IMR-90 (cell line): ENCODE measurements around the gene HSPA9.

Experiments
- CTCF ChIP-seq: conservative IDR thresholded peaks from 2 replicates; pipeline ENCODE4 v1.5.1; 2012; ENCODE audit warnings: mild to moderate bottlenecking, low read depth, low read length, improper control_type of control experiment
- RCOR1 ChIP-seq: IDR thresholded peaks from 2 replicates; pipeline ENCODE4 v1.6.1; 2012; ENCODE audit warnings: mild to moderate bottlenecking, low read length, improper control_type of control experiment; ENCODE audit not compliant: insufficient replicate concordance

- TF ChIP-seq CTCF: no peak
- TF ChIP-seq RCOR1: no peak
Observed at GRCh38 chr5:138611678-138612218, 36.5 kb upstream of the HSPA9 start.
